HepG2 (cell line): ENCODE data around the gene CACNA1D. TPM values are rescaled to one million over a fixed set of nuclear protein-coding genes. Genes with fewer than 3 reads are reported as not detected.
A peak's percentile ranks its signal among the peaks of the same experiment; 100 is the strongest.

Source experiments
- ASH2L ChIP-seq: fragments of 300-600, 200-600 bp; sonication (generic); IDR thresholded peaks from 2 replicates; pipeline ENCODE4 v1.7.0; 2017; ENCODE audit warnings: low read depth, mild to moderate bottlenecking, moderate library complexity, mixed read lengths, low read length; ENCODE audit not compliant: insufficient read length
- KLF9 ChIP-seq: IDR thresholded peaks from 2 replicates; pipeline ENCODE4 v1.6.1; 2016; ENCODE audit warnings: low read depth
- PHF21A ChIP-seq: sonication (generic); formaldehyde crosslinking; IDR thresholded peaks from 2 replicates; pipeline ENCODE4 v1.5.0; 2020; ENCODE audit warnings: mild to moderate bottlenecking, missing genetic modification reagents
- POLR2AphosphoS5 ChIP-seq: IDR thresholded peaks from 2 replicates; pipeline ENCODE4 v1.6.1; 2012; ENCODE audit warnings: low read depth, low read length
- ZFP62 ChIP-seq: sonication (generic); formaldehyde crosslinking; IDR thresholded peaks from 2 replicates; pipeline ENCODE4 v1.4.0; 2020; ENCODE audit warnings: missing genetic modification reagents
- ZKSCAN8 ChIP-seq: IDR thresholded peaks from 2 replicates; pipeline ENCODE4 v1.6.1; 2016; ENCODE audit warnings: borderline replicate concordance, missing genetic modification reagents, missing compliant biosample characterization
- ZSCAN30 ChIP-seq: sonication (generic); formaldehyde crosslinking; IDR thresholded peaks from 2 replicates; pipeline ENCODE4 v1.5.0; 2020; ENCODE audit warnings: mild to moderate bottlenecking, missing genetic modification reagents
- polyA plus RNA-seq, 8 experiments: library from polyadenylated mRNA; depleted of rRNA in 3 of 8; stranded (reverse) in 7 of 8; unstranded in 1 of 8; fragments of >200 nt; fragmentation: Illumina TruSeq in 4 of 8; extraction: Trizol in 4 of 8; gene quantifications; 2 replicates each; pipeline versions ENCODE4 v1.2.1 to v1.2.3, GENCODE V29; 2011 to 2016; ENCODE audit warnings: low read depth in 4 of 8, missing spikeins in 1 of 8, mixed read lengths in 1 of 8; ENCODE audit not compliant: insufficient read depth in 1 of 8
- total RNA-seq, 5 experiments: library from RNA; depleted of rRNA; stranded (reverse); fragments of >200 nt; fragmentation: Illumina TruSeq; extraction: Trizol; gene quantifications; 2 replicates each; pipeline ENCODE4 v1.2.3, GENCODE V29; 2016; ENCODE audit warnings: low read depth in 1 of 5
- TF ChIP-seq, protein P1 (sequence below): sonication (generic); formaldehyde crosslinking; IDR thresholded peaks from 2 replicates; pipeline ENCODE4 v1.4.0; 2020; ENCODE audit warnings: missing genetic modification reagents
- TF ChIP-seq, protein P2 (sequence below): IDR thresholded peaks from 2 replicates; pipeline ENCODE4 v1.6.1; 2016; ENCODE audit warnings: control low read depth
- TF ChIP-seq, protein P3 (sequence below): sonication (generic); formaldehyde crosslinking; IDR thresholded peaks from 2 replicates; pipeline ENCODE4 v1.4.0; 2020; ENCODE audit warnings: missing genetic modification reagents
- TF ChIP-seq, protein P4 (sequence below): sonication (generic); formaldehyde crosslinking; IDR thresholded peaks from 2 replicates; pipeline ENCODE4 v1.5.1; 2020; ENCODE audit warnings: mild to moderate bottlenecking, missing genetic modification reagents
- TF ChIP-seq, protein P5 (sequence below): sonication (generic); formaldehyde crosslinking; IDR thresholded peaks from 2 replicates; pipeline ENCODE4 v1.4.0; 2020; ENCODE audit warnings: missing genetic modification reagents
- TF ChIP-seq, protein P6 (sequence below): sonication (generic); formaldehyde crosslinking; conservative IDR thresholded peaks from 2 replicates; pipeline ENCODE4 v1.4.0; 2020; ENCODE audit warnings: mild to moderate bottlenecking, missing genetic modification reagents, moderate library complexity

The CACNA1D gene
- total and polyA plus RNA-seq, 2 of the 13 experiments (the other 11 are each of a cell fraction or from before 2014, with no cell fraction given), result 0.26 to 0.38 TPM

DNA sequence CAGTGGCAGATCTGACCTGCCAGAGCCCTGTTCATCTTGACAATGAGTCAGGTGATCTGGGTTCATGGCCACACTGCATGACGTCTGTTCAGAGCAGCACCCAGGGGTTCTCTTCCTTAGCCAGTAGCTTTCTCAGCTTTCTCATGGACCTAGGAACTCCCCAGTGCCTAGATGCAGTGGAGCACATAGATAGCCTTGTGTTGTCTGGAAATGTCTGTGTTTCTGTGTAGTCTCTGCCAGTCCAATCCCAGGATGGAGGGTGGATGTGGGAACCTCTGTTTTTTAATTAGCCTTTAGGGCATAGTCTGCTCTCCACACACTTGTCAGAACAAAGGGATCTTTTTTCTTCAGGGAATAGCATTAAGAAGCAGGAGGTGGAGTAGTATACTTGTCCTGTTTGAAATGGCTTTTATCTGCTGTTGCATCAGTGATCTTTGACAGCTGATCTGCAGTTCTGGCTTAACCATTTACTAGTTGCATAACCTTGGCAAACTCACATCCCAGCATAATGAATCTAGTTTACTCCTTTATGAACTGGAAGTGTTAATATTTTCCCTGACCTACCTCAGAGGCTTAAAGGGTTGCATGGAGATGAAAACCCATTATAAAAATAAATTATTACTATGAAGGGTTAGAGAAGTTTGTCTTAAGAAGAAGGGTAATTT is 16.1 kb upstream of the CACNA1D start (continued):
- TF ChIP-seq, protein P1, sequence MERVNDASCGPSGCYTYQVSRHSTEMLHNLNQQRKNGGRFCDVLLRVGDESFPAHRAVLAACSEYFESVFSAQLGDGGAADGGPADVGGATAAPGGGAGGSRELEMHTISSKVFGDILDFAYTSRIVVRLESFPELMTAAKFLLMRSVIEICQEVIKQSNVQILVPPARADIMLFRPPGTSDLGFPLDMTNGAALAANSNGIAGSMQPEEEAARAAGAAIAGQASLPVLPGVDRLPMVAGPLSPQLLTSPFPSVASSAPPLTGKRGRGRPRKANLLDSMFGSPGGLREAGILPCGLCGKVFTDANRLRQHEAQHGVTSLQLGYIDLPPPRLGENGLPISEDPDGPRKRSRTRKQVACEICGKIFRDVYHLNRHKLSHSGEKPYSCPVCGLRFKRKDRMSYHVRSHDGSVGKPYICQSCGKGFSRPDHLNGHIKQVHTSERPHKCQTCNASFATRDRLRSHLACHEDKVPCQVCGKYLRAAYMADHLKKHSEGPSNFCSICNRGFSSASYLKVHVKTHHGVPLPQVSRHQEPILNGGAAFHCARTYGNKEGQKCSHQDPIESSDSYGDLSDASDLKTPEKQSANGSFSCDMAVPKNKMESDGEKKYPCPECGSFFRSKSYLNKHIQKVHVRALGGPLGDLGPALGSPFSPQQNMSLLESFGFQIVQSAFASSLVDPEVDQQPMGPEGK, result peak; percentile 64
- TF ChIP-seq ZSCAN30 (CRISPR knock-in tag) (peak; percentile 77; the same call in 1 of the 2 replicates), KLF9 (CRISPR knock-in tag) (no peak), ZFP62 (no peak), PHF21A (CRISPR knock-in tag) (peak; percentile 87), ASH2L (peak; percentile 92), ZKSCAN8 (CRISPR knock-in tag) (peak; percentile 90), POLR2AphosphoS5 (no peak)
- TF ChIP-seq, protein P2, sequence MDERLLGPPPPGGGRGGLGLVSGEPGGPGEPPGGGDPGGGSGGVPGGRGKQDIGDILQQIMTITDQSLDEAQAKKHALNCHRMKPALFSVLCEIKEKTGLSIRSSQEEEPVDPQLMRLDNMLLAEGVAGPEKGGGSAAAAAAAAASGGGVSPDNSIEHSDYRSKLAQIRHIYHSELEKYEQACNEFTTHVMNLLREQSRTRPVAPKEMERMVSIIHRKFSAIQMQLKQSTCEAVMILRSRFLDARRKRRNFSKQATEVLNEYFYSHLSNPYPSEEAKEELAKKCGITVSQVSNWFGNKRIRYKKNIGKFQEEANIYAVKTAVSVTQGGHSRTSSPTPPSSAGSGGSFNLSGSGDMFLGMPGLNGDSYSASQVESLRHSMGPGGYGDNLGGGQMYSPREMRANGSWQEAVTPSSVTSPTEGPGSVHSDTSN (CRISPR knock-in tag), result peak; percentile 69
- TF ChIP-seq, protein P3, sequence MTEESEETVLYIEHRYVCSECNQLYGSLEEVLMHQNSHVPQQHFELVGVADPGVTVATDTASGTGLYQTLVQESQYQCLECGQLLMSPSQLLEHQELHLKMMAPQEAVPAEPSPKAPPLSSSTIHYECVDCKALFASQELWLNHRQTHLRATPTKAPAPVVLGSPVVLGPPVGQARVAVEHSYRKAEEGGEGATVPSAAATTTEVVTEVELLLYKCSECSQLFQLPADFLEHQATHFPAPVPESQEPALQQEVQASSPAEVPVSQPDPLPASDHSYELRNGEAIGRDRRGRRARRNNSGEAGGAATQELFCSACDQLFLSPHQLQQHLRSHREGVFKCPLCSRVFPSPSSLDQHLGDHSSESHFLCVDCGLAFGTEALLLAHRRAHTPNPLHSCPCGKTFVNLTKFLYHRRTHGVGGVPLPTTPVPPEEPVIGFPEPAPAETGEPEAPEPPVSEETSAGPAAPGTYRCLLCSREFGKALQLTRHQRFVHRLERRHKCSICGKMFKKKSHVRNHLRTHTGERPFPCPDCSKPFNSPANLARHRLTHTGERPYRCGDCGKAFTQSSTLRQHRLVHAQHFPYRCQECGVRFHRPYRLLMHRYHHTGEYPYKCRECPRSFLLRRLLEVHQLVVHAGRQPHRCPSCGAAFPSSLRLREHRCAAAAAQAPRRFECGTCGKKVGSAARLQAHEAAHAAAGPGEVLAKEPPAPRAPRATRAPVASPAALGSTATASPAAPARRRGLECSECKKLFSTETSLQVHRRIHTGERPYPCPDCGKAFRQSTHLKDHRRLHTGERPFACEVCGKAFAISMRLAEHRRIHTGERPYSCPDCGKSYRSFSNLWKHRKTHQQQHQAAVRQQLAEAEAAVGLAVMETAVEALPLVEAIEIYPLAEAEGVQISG (CRISPR knock-in tag), result peak; percentile 25; the same call in 1 of the 2 replicates
- TF ChIP-seq, protein P4, sequence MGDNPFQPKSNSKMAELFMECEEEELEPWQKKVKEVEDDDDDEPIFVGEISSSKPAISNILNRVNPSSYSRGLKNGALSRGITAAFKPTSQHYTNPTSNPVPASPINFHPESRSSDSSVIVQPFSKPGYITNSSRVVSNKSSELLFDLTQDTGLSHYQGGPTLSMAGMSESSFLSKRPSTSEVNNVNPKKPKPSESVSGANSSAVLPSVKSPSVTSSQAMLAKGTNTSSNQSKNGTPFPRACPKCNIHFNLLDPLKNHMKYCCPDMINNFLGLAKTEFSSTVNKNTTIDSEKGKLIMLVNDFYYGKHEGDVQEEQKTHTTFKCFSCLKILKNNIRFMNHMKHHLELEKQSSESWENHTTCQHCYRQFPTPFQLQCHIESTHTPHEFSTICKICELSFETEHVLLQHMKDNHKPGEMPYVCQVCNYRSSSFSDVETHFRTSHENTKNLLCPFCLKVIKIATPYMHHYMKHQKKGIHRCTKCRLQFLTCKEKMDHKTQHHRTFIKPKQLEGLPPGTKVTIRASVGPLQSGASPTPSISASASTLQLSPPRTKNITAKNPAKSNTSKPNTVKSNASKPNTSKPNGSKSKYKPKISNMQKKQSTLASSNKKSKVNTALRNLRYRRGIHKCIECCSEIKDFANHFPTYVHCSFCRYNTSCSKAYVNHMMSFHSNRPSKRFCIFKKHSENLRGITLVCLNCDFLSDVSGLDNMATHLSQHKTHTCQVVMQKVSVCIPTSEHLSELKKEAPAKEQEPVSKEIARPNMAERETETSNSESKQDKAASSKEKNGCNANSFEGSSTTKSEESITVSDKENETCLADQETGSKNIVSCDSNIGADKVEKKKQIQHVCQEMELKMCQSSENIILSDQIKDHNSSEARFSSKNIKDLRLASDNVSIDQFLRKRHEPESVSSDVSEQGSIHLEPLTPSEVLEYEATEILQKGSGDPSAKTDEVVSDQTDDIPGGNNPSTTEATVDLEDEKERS (CRISPR knock-in tag), result peak; percentile 45; the same call in 1 of the 2 replicates
- TF ChIP-seq, protein P5, sequence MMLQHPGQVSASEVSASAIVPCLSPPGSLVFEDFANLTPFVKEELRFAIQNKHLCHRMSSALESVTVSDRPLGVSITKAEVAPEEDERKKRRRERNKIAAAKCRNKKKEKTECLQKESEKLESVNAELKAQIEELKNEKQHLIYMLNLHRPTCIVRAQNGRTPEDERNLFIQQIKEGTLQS (CRISPR knock-in tag), result peak; percentile 87
- TF ChIP-seq, protein P6, sequence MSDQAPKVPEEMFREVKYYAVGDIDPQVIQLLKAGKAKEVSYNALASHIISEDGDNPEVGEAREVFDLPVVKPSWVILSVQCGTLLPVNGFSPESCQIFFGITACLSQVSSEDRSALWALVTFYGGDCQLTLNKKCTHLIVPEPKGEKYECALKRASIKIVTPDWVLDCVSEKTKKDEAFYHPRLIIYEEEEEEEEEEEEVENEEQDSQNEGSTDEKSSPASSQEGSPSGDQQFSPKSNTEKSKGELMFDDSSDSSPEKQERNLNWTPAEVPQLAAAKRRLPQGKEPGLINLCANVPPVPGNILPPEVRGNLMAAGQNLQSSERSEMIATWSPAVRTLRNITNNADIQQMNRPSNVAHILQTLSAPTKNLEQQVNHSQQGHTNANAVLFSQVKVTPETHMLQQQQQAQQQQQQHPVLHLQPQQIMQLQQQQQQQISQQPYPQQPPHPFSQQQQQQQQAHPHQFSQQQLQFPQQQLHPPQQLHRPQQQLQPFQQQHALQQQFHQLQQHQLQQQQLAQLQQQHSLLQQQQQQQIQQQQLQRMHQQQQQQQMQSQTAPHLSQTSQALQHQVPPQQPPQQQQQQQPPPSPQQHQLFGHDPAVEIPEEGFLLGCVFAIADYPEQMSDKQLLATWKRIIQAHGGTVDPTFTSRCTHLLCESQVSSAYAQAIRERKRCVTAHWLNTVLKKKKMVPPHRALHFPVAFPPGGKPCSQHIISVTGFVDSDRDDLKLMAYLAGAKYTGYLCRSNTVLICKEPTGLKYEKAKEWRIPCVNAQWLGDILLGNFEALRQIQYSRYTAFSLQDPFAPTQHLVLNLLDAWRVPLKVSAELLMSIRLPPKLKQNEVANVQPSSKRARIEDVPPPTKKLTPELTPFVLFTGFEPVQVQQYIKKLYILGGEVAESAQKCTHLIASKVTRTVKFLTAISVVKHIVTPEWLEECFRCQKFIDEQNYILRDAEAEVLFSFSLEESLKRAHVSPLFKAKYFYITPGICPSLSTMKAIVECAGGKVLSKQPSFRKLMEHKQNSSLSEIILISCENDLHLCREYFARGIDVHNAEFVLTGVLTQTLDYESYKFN (CRISPR knock-in tag), result peak; percentile 99
